Measurements from ENCODE around the gene CRISPLD2.

Gene CRISPLD2

DNA sequence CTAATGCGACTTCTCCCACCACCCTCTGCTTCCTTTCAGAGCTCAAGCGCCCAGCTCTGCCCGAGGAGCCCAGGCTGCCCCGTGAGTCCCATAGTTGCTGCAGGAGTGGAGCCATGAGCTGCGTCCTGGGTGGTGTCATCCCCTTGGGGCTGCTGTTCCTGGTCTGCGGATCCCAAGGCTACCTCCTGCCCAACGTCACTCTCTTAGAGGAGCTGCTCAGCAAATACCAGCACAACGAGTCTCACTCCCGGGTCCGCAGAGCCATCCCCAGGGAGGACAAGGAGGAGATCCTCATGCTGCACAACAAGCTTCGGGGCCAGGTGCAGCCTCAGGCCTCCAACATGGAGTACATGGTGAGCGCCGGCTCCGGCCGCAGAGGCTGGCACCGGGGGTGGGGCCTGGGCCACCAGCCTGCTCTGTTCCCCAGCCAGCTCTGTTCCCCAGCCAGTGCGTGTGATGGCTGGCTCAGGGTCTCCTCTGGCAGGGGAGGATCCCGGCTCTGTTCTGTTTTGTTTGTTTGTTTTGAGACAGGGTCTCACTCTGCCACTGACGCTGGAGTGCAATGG lies 18.7 kb downstream of the CRISPLD2 start:
- Histone ChIP-seq H3K27ac (replicated peaks) (no peak overlapping the region), H3K27me3 (ENCODE audit: insufficient read depth, poor library complexity, severe bottlenecking) (peaks cover 27% of the 10 kb centered on the region), H3K4me3 (replicated peaks; ENCODE audit: insufficient read depth, low read length) (no peak overlapping the region)
- no peak for DNase-seq (ENCODE audit: low read depth in 1 of 2, low spot score in 1 of 2)
- TF ChIP-seq, protein P1, sequence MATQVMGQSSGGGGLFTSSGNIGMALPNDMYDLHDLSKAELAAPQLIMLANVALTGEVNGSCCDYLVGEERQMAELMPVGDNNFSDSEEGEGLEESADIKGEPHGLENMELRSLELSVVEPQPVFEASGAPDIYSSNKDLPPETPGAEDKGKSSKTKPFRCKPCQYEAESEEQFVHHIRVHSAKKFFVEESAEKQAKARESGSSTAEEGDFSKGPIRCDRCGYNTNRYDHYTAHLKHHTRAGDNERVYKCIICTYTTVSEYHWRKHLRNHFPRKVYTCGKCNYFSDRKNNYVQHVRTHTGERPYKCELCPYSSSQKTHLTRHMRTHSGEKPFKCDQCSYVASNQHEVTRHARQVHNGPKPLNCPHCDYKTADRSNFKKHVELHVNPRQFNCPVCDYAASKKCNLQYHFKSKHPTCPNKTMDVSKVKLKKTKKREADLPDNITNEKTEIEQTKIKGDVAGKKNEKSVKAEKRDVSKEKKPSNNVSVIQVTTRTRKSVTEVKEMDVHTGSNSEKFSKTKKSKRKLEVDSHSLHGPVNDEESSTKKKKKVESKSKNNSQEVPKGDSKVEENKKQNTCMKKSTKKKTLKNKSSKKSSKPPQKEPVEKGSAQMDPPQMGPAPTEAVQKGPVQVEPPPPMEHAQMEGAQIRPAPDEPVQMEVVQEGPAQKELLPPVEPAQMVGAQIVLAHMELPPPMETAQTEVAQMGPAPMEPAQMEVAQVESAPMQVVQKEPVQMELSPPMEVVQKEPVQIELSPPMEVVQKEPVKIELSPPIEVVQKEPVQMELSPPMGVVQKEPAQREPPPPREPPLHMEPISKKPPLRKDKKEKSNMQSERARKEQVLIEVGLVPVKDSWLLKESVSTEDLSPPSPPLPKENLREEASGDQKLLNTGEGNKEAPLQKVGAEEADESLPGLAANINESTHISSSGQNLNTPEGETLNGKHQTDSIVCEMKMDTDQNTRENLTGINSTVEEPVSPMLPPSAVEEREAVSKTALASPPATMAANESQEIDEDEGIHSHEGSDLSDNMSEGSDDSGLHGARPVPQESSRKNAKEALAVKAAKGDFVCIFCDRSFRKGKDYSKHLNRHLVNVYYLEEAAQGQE (IDR thresholded peaks at IDR 0.05; ENCODE audit: insufficient replicate concordance, low read depth): no peak
- TF ChIP-seq POLR2AphosphoS5 (IDR thresholded peaks at IDR 0.05; ENCODE audit: low read depth) (no peak), SPI1 (IDR thresholded peaks at IDR 0.05; ENCODE audit: borderline replicate concordance, low read depth) (no peak), GABPA (IDR thresholded peaks at IDR 0.05; ENCODE audit: low read depth) (no peak)
- TF ChIP-seq, protein P2, sequence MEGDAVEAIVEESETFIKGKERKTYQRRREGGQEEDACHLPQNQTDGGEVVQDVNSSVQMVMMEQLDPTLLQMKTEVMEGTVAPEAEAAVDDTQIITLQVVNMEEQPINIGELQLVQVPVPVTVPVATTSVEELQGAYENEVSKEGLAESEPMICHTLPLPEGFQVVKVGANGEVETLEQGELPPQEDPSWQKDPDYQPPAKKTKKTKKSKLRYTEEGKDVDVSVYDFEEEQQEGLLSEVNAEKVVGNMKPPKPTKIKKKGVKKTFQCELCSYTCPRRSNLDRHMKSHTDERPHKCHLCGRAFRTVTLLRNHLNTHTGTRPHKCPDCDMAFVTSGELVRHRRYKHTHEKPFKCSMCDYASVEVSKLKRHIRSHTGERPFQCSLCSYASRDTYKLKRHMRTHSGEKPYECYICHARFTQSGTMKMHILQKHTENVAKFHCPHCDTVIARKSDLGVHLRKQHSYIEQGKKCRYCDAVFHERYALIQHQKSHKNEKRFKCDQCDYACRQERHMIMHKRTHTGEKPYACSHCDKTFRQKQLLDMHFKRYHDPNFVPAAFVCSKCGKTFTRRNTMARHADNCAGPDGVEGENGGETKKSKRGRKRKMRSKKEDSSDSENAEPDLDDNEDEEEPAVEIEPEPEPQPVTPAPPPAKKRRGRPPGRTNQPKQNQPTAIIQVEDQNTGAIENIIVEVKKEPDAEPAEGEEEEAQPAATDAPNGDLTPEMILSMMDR (IDR thresholded peaks at IDR 0.05; ENCODE audit: insufficient read depth, low read length): no peak

DNA sequence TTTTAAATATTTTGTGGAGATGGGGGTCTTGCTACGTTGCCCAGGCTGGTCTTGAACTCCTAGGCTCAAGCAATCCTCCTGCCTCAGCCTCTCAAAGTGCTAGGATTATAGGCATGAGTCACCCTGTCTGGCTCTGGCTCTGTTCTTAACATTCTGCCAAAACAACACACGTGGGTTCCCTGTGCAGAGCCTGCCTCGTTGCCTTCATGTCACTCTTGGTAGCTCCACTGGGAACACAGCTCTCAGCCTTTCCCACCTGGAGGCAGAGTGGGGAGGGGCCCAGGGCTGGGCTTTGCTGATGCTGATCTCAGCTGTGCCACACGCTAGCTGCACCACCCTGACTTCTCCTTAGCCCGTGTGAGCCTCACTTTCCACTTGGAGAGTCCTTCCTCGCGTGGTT lies 19.3 kb downstream of the CRISPLD2 start:
- TF ChIP-seq POLR2AphosphoS5 (IDR thresholded peaks at IDR 0.05; ENCODE audit: low read depth) (no peak), SPI1 (IDR thresholded peaks at IDR 0.05; ENCODE audit: borderline replicate concordance, low read depth) (no peak), GABPA (IDR thresholded peaks at IDR 0.05; ENCODE audit: low read depth) (no peak)
- TF ChIP-seq, protein P2 (IDR thresholded peaks at IDR 0.05; ENCODE audit: insufficient read depth, low read length): no peak
- TF ChIP-seq, protein P1 (IDR thresholded peaks at IDR 0.05; ENCODE audit: insufficient replicate concordance, low read depth): no peak
- peaks cover 27% of the 10 kb centered on the region for H3K27me3 ChIP-seq (ENCODE audit: insufficient read depth, poor library complexity, severe bottlenecking)
- no peak for DNase-seq (ENCODE audit: low read depth in 1 of 2, low spot score in 1 of 2)
- H3K27ac ChIP-seq (replicated peaks): no peak overlapping the region
- no peak overlapping the region for H3K4me3 ChIP-seq (replicated peaks; ENCODE audit: insufficient read depth, low read length)

DNA sequence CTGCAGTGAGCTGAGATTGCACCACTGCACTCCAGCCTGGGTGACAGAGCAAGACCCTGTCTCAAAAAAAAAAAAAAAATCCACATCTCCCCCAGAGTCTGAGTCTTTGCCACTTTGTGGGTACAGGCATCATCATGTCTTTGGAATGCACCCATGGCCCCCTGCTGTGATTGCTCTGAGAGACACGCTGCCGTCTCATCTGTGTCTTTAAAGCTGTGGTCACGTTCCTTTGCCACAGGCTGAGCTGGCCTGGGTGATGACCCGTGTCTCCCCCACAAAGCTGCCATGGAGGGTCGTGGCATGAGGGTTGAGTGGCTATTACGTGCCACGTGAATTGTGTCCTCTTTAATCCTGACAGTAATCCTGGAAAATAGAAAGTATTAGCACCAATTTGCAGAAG lies 20.2 kb downstream of the CRISPLD2 start:
- Histone ChIP-seq H3K27me3 (ENCODE audit: insufficient read depth, poor library complexity, severe bottlenecking) (peaks cover 27% of the 10 kb centered on the region), H3K27ac (replicated peaks) (no peak overlapping the region), H3K4me3 (replicated peaks; ENCODE audit: insufficient read depth, low read length) (no peak overlapping the region)
- no peak for DNase-seq (ENCODE audit: low read depth in 1 of 2, low spot score in 1 of 2)
- TF ChIP-seq SPI1 (IDR thresholded peaks at IDR 0.05; ENCODE audit: borderline replicate concordance, low read depth): no peak
- no peak for TF ChIP-seq POLR2AphosphoS5 (IDR thresholded peaks at IDR 0.05; ENCODE audit: low read depth)
- TF ChIP-seq, protein P2 (IDR thresholded peaks at IDR 0.05; ENCODE audit: insufficient read depth, low read length): no peak
- no peak for TF ChIP-seq GABPA (IDR thresholded peaks at IDR 0.05; ENCODE audit: low read depth)
- TF ChIP-seq, protein P1 (IDR thresholded peaks at IDR 0.05; ENCODE audit: insufficient replicate concordance, low read depth): no peak

All from HL-60 (cell line).